Right renal cortex interstitium (tissue), 3 donors: ENCODE data around the gene SKAP2. TPM values are rescaled to one million over a fixed set of nuclear protein-coding genes. Genes with fewer than 3 reads are reported as not detected.
A peak's percentile ranks its signal among the peaks of the same experiment; 100 is the strongest.

ENCODE experiments used
- DNase-seq, 3 donors: peaks; one replicate each; pipeline ENCODE4 v3.0.0-alpha.2; 2013; ENCODE audit warnings: low read depth in 3 of 3, low spot score in 2 of 3
- polyA plus RNA-seq, 3 donors: library from polyadenylated mRNA; unstranded; fragments of 120-200 nt; gene quantifications; one replicate each; pipeline ENCODE4 v1.2.1, GENCODE V29; 2013; ENCODE audit not compliant: insufficient read length in 3 of 3

The SKAP2 gene
- polyA plus RNA-seq, 3 donors, result 26.0 to 29.5 (median 27.3) TPM

GRCh38 chr7:26698806-26699205 is 165.6 kb downstream of the SKAP2 start:
- no peak for DNase-seq

- DNase-seq, result no peak
Observed at GRCh38 chr7:26698194-26698593, 166.2 kb downstream of the SKAP2 start.

GRCh38 chr7:26696978-26697377 is 167.4 kb downstream of the SKAP2 start:
- no peak for DNase-seq

GRCh38 chr7:26696161-26696560 is 168.2 kb downstream of the SKAP2 start:
- DNase-seq, result no peak

GRCh38 chr7:26694713-26695112 is 169.7 kb downstream of the SKAP2 start:
- DNase-seq, result no peak

GRCh38 chr7:26694141-26694540 is 170.2 kb downstream of the SKAP2 start:
- no peak for DNase-seq

GRCh38 chr7:26691886-26692285 is 172.5 kb downstream of the SKAP2 start:
- no peak for DNase-seq

GRCh38 chr7:26691406-26691805 is 173.0 kb downstream of the SKAP2 start:
- DNase-seq, result no peak

GRCh38 chr7:26690135-26690805 is 174.1 kb downstream of the SKAP2 start:
- DNase-seq, result no peak

GRCh38 chr7:26688936-26689506 is 175.4 kb downstream of the SKAP2 start:
- no peak for DNase-seq

GRCh38 chr7:26688388-26688787 is 176.0 kb downstream of the SKAP2 start:
- no peak for DNase-seq

- DNase-seq, result no peak
Observed at GRCh38 chr7:26687032-26687431, 177.4 kb downstream of the SKAP2 start.

GRCh38 chr7:26686448-26686981 is 177.9 kb downstream of the SKAP2 start:
- DNase-seq, result peak; percentile 60 to 63 (median 62)

- no peak for DNase-seq
Observed at GRCh38 chr7:26685606-26686005, 178.8 kb downstream of the SKAP2 start.

GRCh38 chr7:26684447-26684846 is 179.9 kb downstream of the SKAP2 start:
- no peak for DNase-seq

- DNase-seq, result no peak
Observed at GRCh38 chr7:26683277-26683676, 181.1 kb downstream of the SKAP2 start.

GRCh38 chr7:26681819-26682418 is 182.5 kb downstream of the SKAP2 start:
- DNase-seq, result no peak

- DNase-seq, result no peak
Observed at GRCh38 chr7:26680587-26680986, 183.8 kb downstream of the SKAP2 start.

- DNase-seq, result no peak
Observed at GRCh38 chr7:26675143-26675887, 189.1 kb downstream of the SKAP2 start.

GRCh38 chr7:26673858-26674257 is 190.5 kb downstream of the SKAP2 start:
- DNase-seq, result no peak

- no peak for DNase-seq
Observed at GRCh38 chr7:26673271-26673670, 191.1 kb downstream of the SKAP2 start.
